K562 treated with DMSO at 1 percent for 12 hours (cell line): ENCODE data around the gene SLC26A9. TPM values are rescaled to one million over a fixed set of nuclear protein-coding genes. Genes with fewer than 3 reads are reported as not detected.

ENCODE experiments used
- total RNA-seq: library from RNA; unstranded; fragments of 300-600 nt; gene quantifications from 2 replicates; pipeline ENCODE4 v1.2.3, GENCODE V29; 2022; ENCODE audit not compliant: insufficient read depth

SLC26A9 gene, protein sequence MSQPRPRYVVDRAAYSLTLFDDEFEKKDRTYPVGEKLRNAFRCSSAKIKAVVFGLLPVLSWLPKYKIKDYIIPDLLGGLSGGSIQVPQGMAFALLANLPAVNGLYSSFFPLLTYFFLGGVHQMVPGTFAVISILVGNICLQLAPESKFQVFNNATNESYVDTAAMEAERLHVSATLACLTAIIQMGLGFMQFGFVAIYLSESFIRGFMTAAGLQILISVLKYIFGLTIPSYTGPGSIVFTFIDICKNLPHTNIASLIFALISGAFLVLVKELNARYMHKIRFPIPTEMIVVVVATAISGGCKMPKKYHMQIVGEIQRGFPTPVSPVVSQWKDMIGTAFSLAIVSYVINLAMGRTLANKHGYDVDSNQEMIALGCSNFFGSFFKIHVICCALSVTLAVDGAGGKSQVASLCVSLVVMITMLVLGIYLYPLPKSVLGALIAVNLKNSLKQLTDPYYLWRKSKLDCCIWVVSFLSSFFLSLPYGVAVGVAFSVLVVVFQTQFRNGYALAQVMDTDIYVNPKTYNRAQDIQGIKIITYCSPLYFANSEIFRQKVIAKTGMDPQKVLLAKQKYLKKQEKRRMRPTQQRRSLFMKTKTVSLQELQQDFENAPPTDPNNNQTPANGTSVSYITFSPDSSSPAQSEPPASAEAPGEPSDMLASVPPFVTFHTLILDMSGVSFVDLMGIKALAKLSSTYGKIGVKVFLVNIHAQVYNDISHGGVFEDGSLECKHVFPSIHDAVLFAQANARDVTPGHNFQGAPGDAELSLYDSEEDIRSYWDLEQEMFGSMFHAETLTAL
- 0.14 TPM in 1 of 2 replicates, not detected in the other for total RNA-seq

GRCh38 chr1:205943245-205943644, at the start of gene SLC26A9:
SLC26A9 (minus strand) TSS chr1:205943456; CDS start chr1:205935820, 7,636 bp downstream.

Other genes starting within 250 kb of the SLC26A9 start
- 84.8 and 340 TPM in 2 replicates for gene NUCKS1, start 193.3 kb downstream of the SLC26A9 start, total RNA-seq
- 6.1 and 15.7 TPM in 2 replicates for gene RAB29, start 168.0 kb downstream of the SLC26A9 start, total RNA-seq
- 2.6 and 12.2 TPM in 2 replicates for gene SLC41A1, start 130.3 kb downstream of the SLC26A9 start, total RNA-seq
- gene PM20D1, start 93.3 kb downstream of the SLC26A9 start, total RNA-seq, result not detected in 2 replicates
- not detected in 2 replicates for gene RAB7B, start 59.9 kb upstream of the SLC26A9 start, total RNA-seq
- not detected in 2 replicates for gene CTSE, start 80.4 kb upstream of the SLC26A9 start, total RNA-seq
- not detected in 2 replicates for gene RHEX, start 109.7 kb upstream of the SLC26A9 start, total RNA-seq
- gene AVPR1B, start 173.9 kb upstream of the SLC26A9 start, total RNA-seq, result not detected in 2 replicates